Measurements from ENCODE around the gene SERPINH1.

DNA sequence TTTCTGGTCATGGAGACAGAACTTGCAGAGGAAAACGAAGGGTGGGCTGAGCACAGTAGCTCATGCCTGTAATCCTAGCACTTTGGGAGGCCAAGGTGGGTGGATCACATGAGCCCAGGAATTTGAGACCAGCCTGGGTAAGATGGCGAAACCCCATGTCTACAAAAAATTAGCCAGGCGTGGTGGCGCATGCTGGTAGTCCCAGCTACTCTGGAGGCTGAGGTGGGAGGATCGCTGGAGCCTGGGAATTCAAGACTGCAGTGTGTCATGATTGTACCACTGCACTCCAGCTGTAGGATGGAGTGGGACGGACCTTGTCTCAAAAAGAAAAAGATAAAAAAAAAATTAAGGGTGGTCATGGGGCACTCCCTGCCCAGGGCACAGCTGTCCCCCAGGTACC is 5.9 kb downstream of the SERPINH1 start:
- TF ChIP-seq, protein P1, sequence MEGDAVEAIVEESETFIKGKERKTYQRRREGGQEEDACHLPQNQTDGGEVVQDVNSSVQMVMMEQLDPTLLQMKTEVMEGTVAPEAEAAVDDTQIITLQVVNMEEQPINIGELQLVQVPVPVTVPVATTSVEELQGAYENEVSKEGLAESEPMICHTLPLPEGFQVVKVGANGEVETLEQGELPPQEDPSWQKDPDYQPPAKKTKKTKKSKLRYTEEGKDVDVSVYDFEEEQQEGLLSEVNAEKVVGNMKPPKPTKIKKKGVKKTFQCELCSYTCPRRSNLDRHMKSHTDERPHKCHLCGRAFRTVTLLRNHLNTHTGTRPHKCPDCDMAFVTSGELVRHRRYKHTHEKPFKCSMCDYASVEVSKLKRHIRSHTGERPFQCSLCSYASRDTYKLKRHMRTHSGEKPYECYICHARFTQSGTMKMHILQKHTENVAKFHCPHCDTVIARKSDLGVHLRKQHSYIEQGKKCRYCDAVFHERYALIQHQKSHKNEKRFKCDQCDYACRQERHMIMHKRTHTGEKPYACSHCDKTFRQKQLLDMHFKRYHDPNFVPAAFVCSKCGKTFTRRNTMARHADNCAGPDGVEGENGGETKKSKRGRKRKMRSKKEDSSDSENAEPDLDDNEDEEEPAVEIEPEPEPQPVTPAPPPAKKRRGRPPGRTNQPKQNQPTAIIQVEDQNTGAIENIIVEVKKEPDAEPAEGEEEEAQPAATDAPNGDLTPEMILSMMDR (IDR thresholded peaks at IDR 0.05): no peak
- no peak for TF ChIP-seq POLR2A (IDR thresholded peaks at IDR 0.05)
